HepG2 (cell line): ENCODE results near the gene CTDP1. TPM values are rescaled to one million over a fixed set of nuclear protein-coding genes. Genes with fewer than 3 reads are reported as not detected.
"Not testable (repeated sequence)": the region's sequence is repeated elsewhere in the genome, so short reads cannot be mapped to it uniquely, and the experiment has no call there.

ENCODE experiments used
- ATAC-seq: fragments of 200-7000 bp; cut with Tn5 transposase; 3 replicates; pipeline ENCODE4 v1.9.1; 2020; ENCODE audit warnings: mild to moderate bottlenecking, moderate library complexity
- BruUV-seq: library from RNA; stranded (reverse); fragments of 400-500 nt; replicated peaks from 2 replicates; lab custom pipeline; 2021; lab: Mats Ljungman, UMichigan
- CTCF ChIA-PET: fragments of 300-600 bp; formaldehyde crosslinking; extraction: SDS; loops from one replicate; lab custom pipeline; 2021; ENCODE audit warnings: low total read pairs, inconsistent platforms, low intra/inter-chr PET ratio; lab: Yijun Ruan, JAX
- POLR2A ChIA-PET: fragments of 350-600 bp; sonication (Branson Sonifier 250); formaldehyde crosslinking; loops from one replicate; lab custom pipeline; 2020; ENCODE audit warnings: antibody characterized with exemption, inconsistent platforms; lab: Yijun Ruan, JAX
- DNase-seq: peaks from one replicate; pipeline ENCODE4 v3.0.0-alpha.2; 2015; ENCODE audit warnings: low spot score
- FAIRE-seq: peaks from 3 replicates; lab custom pipeline; 2011; peaks lifted over from hg19 to GRCh38; lab: Jason Lieb, UNC
- H2AFZ ChIP-seq: one replicate; pipeline ENCODE4 v1.6.1; 2011; ENCODE audit warnings: low read length, inconsistent platforms
- H3K27ac ChIP-seq: fragments of 300-600 bp; 3 replicates; pipeline ENCODE4 v1.8.0; 2011; ENCODE audit warnings: mixed run types, mild to moderate bottlenecking, mixed read lengths, low read length, inconsistent platforms; ENCODE audit not compliant: insufficient read depth; ENCODE audit errors: extremely low read length
- H3K27me3 ChIP-seq, 2 experiments: fragments of 200-600 bp in 1 of 2; 2 replicates in 1 of 2; 3 replicates in 1 of 2; pipeline versions ENCODE4 v1.6.0 to v1.8.0; 2011; ENCODE audit warnings: low read length in 2 of 2, mild to moderate bottlenecking in 2 of 2, moderate library complexity in 2 of 2, inconsistent platforms in 1 of 2; ENCODE audit not compliant: insufficient read depth in 2 of 2, control insufficient read depth in 1 of 2
- H3K36me3 ChIP-seq, 2 experiments: fragments of 200-600 bp in 1 of 2; replicated peaks in 1 of 2; 2 replicates in 1 of 2; 3 replicates in 1 of 2; pipeline versions ENCODE4 v1.5.1 to v1.8.0; 2011; ENCODE audit warnings: low read length in 2 of 2, inconsistent platforms in 1 of 2; ENCODE audit not compliant: insufficient read depth in 2 of 2, control insufficient read depth in 1 of 2
- H3K4me1 ChIP-seq: 2 replicates; pipeline ENCODE4 v1.5.1; 2012; ENCODE audit warnings: low read length, inconsistent platforms; ENCODE audit not compliant: insufficient read depth
- H3K4me2 ChIP-seq: 2 replicates; pipeline ENCODE4 v1.6.0; 2011; ENCODE audit warnings: low read depth, low read length, inconsistent platforms
- H3K4me3 ChIP-seq, 3 experiments: fragments of 200-600 bp in 1 of 3; sonication (generic), shearing (Covaris generic) in 1 of 3; replicated peaks in 1 of 3; 2 replicates each; pipeline ENCODE4 v1.5.1; 2011 to 2016; ENCODE audit warnings: low read length in 3 of 3, inconsistent platforms in 2 of 3, low read depth in 2 of 3, mild to moderate bottlenecking in 2 of 3, control low read depth in 1 of 3, mixed read lengths in 1 of 3; ENCODE audit not compliant: insufficient read depth in 1 of 3
- H3K79me2 ChIP-seq: one replicate; pipeline ENCODE4 v1.6.1; 2011; ENCODE audit warnings: low read length, inconsistent platforms; ENCODE audit not compliant: insufficient read depth
- H3K9ac ChIP-seq: 2 replicates; pipeline ENCODE4 v1.6.0; 2011; ENCODE audit warnings: mild to moderate bottlenecking, low read depth, low read length, inconsistent platforms; ENCODE audit not compliant: insufficient read depth
- H3K9me3 ChIP-seq: 2 replicates; pipeline ENCODE4 v1.5.1; 2012; ENCODE audit warnings: mild to moderate bottlenecking, low read length
- H4K20me1 ChIP-seq: 2 replicates; pipeline ENCODE4 v1.6.0; 2011; ENCODE audit warnings: inconsistent platforms, mild to moderate bottlenecking, low read length, moderate library complexity; ENCODE audit not compliant: insufficient read depth
- SRF ChIP-seq: IDR thresholded peaks from 2 replicates; pipeline ENCODE4 v1.6.1; 2011; ENCODE audit warnings: mild to moderate bottlenecking, low read depth, low read length, moderate library complexity
- ZNF350 ChIP-seq: sonication (generic); formaldehyde crosslinking; IDR thresholded peaks from 2 replicates; pipeline ENCODE4 v1.4.0; 2020; ENCODE audit warnings: mild to moderate bottlenecking, low read depth, missing genetic modification reagents, borderline replicate concordance
- WGBS: methylation state at CpG from one replicate; pipeline ENCODE4 v1.1.6; 2017; ENCODE audit warnings: low lambda C conversion rate; 5-methylcytosine and 5-hydroxymethylcytosine counted together
- in situ Hi-C: cut with HindIII; loops from 2 replicates; pipeline ENCODE4 v1.10.0; 2017; ENCODE audit warnings: low pct_unique_long_range_greater_than_20kb; ENCODE audit not compliant: extremely low pct_ligation_motif_present
- intact Hi-C: fragments of 100-400 bp; cut with micrococcal nuclease; formaldehyde crosslinking; loops from one replicate; pipeline ENCODE4 v1.10.0; 2022; ENCODE audit not compliant: unreplicated experiment
- polyA plus RNA-seq, 8 experiments: library from polyadenylated mRNA; depleted of rRNA in 3 of 8; stranded (reverse) in 7 of 8; unstranded in 1 of 8; fragments of >200 nt; fragmentation: Illumina TruSeq in 4 of 8; extraction: Trizol in 4 of 8; gene quantifications; 2 replicates each; pipeline versions ENCODE4 v1.2.1 to v1.2.3, GENCODE V29; 2011 to 2016; ENCODE audit warnings: low read depth in 4 of 8, missing spikeins in 1 of 8, mixed read lengths in 1 of 8; ENCODE audit not compliant: insufficient read depth in 1 of 8
- total RNA-seq, 5 experiments: library from RNA; depleted of rRNA; stranded (reverse); fragments of >200 nt; fragmentation: Illumina TruSeq; extraction: Trizol; gene quantifications; 2 replicates each; pipeline ENCODE4 v1.2.3, GENCODE V29; 2016; ENCODE audit warnings: low read depth in 1 of 5

CTDP1 gene
- total and polyA plus RNA-seq, 2 of the 13 experiments (the other 11 are each of a cell fraction or from before 2014, with no cell fraction given), result 6.9 to 11.0 TPM

- DNase-seq, CTCF ChIA-PET, H3K27ac ChIP-seq, BruUV-seq, H3K9ac ChIP-seq, POLR2A ChIA-PET, H3K4me1 ChIP-seq, H3K4me2 ChIP-seq, H4K20me1 ChIP-seq, FAIRE-seq, in situ Hi-C loops, H3K9me3 ChIP-seq, H3K79me2 ChIP-seq, H3K27me3 ChIP-seq, ATAC-seq, H3K4me3 ChIP-seq, H2AFZ ChIP-seq, intact Hi-C loops: not testable (repeated sequence)
- peaks cover 6 to 39% of the 10 kb centered on the region in 2 experiments; a peak in 3 of 5 replicates for H3K36me3 ChIP-seq
- WGBS, result 98% methylated on average over 18 of the region's 27 CpGs
These were observed 60.4 kb downstream of the CTDP1 start for GRCh38 chr18:79740047-79740446.

- POLR2A ChIA-PET, result no interaction called here
- 97% methylated on average over 23 of the region's 26 CpGs for WGBS
- no peak overlapping the region for H3K27ac ChIP-seq
- no peaks in the 10 kb centered on the region for H4K20me1 ChIP-seq
- H3K4me2 ChIP-seq, result no peak overlapping the region
- TF ChIP-seq SRF (no peak), ZNF350 (no peak)
- H3K4me3 ChIP-seq, result no peak overlapping the region
- no peak overlapping the region for H3K9ac ChIP-seq
- H3K4me1 ChIP-seq, result no peaks in the 10 kb centered on the region
- FAIRE-seq, result no peak
- no peaks in the 10 kb centered on the region; a peak in 1 of 5 replicates for H3K27me3 ChIP-seq
- H2AFZ ChIP-seq, result no peak overlapping the region
- ATAC-seq, result no peak
- BruUV-seq, result no TSS peak
- H3K9me3 ChIP-seq, result no peaks in the 10 kb centered on the region
- DNase-seq, result no peak
- CTCF ChIA-PET, result no interaction called here
- peaks cover 6 to 34% of the 10 kb centered on the region in 2 experiments; a peak in 3 of 5 replicates for H3K36me3 ChIP-seq
- no peaks in the 10 kb centered on the region for H3K79me2 ChIP-seq
- intact Hi-C loops (no loop called here), in situ Hi-C loops (no loop called here)
These were observed 61.1 kb downstream of the CTDP1 start for GRCh38 chr18:79740521-79741361.
